K562 (cell line): ENCODE measurements around the gene TMEM87B. TPM values are rescaled to one million over a fixed set of nuclear protein-coding genes. Genes with fewer than 3 reads are reported as not detected.
A peak's percentile ranks its signal among the peaks of the same experiment; 100 is the strongest.

Experiments
- ATF7 ChIP-seq: fragments of 450-650 bp; IDR thresholded peaks from 2 replicates; pipeline ENCODE4 v1.7.1; 2014; ENCODE audit warnings: mild to moderate bottlenecking, moderate library complexity
- FOXA1 ChIP-seq: fragments of 450-650 bp; IDR thresholded peaks from 2 replicates; pipeline ENCODE4 v1.6.1; 2016; ENCODE audit warnings: mild to moderate bottlenecking, borderline replicate concordance
- FOXA3 ChIP-seq, 2 experiments: fragments of 450-650 bp in 1 of 2; sonication (generic) in 1 of 2; formaldehyde crosslinking; IDR thresholded peaks in 1 of 2; conservative IDR thresholded peaks in 1 of 2; 2 replicates each; pipeline versions ENCODE4 v1.4.0 to v1.8.0; 2020 to 2022; ENCODE audit warnings: mild to moderate bottlenecking in 2 of 2, missing genetic modification reagents in 1 of 2
- FOXP1 ChIP-seq: sonication (generic); formaldehyde crosslinking; IDR thresholded peaks from 2 replicates; pipeline ENCODE4 v1.8.0; 2022; ENCODE audit warnings: mild to moderate bottlenecking, missing genetic modification reagents
- HCFC1 ChIP-seq: IDR thresholded peaks from 2 replicates; pipeline ENCODE4 v1.6.1; 2012; ENCODE audit warnings: low read depth, low read length, improper control_type of control experiment
- HIVEP1 ChIP-seq: fragments of 250-450 bp; sonication (Bioruptor Pico); IDR thresholded peaks from 2 replicates; pipeline ENCODE4 v1.4.0; 2020; ENCODE audit warnings: mild to moderate bottlenecking
- HLTF ChIP-seq: fragments of 450-650 bp; IDR thresholded peaks from 2 replicates; pipeline ENCODE4 v1.6.1; 2016
- KLF1 ChIP-seq: fragments of 450-650 bp; IDR thresholded peaks from 2 replicates; pipeline ENCODE4 v1.6.1; 2016; ENCODE audit warnings: missing genetic modification characterization, missing compliant biosample characterization
- NFE2 ChIP-seq: IDR thresholded peaks from 2 replicates; pipeline ENCODE4 v1.6.1; 2014; ENCODE audit warnings: antibody characterized with exemption, low read depth
- PRMT5 ChIP-seq: sonication (generic); formaldehyde crosslinking; IDR thresholded peaks from 2 replicates; pipeline ENCODE4 v1.5.0; 2020; ENCODE audit warnings: missing genetic modification reagents
- PTRF ChIP-seq: fragments of 450-650 bp; IDR thresholded peaks from 2 replicates; pipeline ENCODE4 v1.6.1; 2016; ENCODE audit warnings: mild to moderate bottlenecking, missing genetic modification characterization, missing compliant biosample characterization
- RBFOX2 ChIP-seq: fragments of 200-400 bp; formaldehyde crosslinking; IDR thresholded peaks from 2 replicates; pipeline ENCODE4 v1.6.1; 2017; ENCODE audit warnings: low read depth, mild to moderate bottlenecking, low read length, moderate library complexity
- TAF15 ChIP-seq: fragments of 200-400 bp; formaldehyde crosslinking; IDR thresholded peaks from 2 replicates; pipeline ENCODE4 v1.6.1; 2017; ENCODE audit warnings: mild to moderate bottlenecking, low read depth, low read length, moderate library complexity
- TEAD4 ChIP-seq, 2 experiments: sonication (generic) in 1 of 2; formaldehyde crosslinking in 1 of 2; IDR thresholded peaks; 2 replicates each; pipeline versions ENCODE4 v1.6.1 to v1.8.0; 2012 to 2022; ENCODE audit warnings: borderline replicate concordance in 1 of 2, inconsistent platforms in 1 of 2, low read length in 1 of 2, mild to moderate bottlenecking in 1 of 2, missing genetic modification reagents in 1 of 2
- YBX1 ChIP-seq: fragments of 450-650 bp; IDR thresholded peaks from 2 replicates; pipeline ENCODE4 v1.7.1; 2016; ENCODE audit warnings: mild to moderate bottlenecking
- ZBTB17 ChIP-seq: fragments of 450-650 bp; formaldehyde crosslinking; IDR thresholded peaks from 2 replicates; pipeline ENCODE4 v1.4.0; 2020; ENCODE audit warnings: mild to moderate bottlenecking
- ZNF589 ChIP-seq: fragments of 200-800 bp; sonication (Bioruptor generic); IDR thresholded peaks from 2 replicates; pipeline ENCODE4 v1.6.1; 2016; ENCODE audit warnings: low read depth, missing genetic modification characterization, missing compliant biosample characterization
- polyA plus RNA-seq, 8 experiments: library from polyadenylated mRNA; depleted of rRNA in 4 of 8; stranded (reverse) in 5 of 8; unstranded in 3 of 8; fragments of >200 nt; fragmentation: Nextera tagmentation in 2 of 8; fragmentation: Illumina TruSeq in 1 of 8; extraction: Ambion mirVana in 2 of 8; extraction: Trizol in 1 of 8; gene quantifications; 2 replicates each; pipeline versions ENCODE4 v1.2.1 to v1.2.3, GENCODE V29; 2011 to 2014; ENCODE audit warnings: inconsistent platforms in 1 of 8, missing spikeins in 1 of 8
- total RNA-seq, 7 experiments: library from RNA; depleted of rRNA in 6 of 7; stranded (reverse); fragments of >200 nt in 6 of 7; fragmentation: Illumina TruSeq in 2 of 7; extraction: Trizol in 2 of 7; gene quantifications; 2 replicates each; pipeline versions ENCODE4 v1.2.1 to v1.2.3, GENCODE V29; 2011 to 2021; ENCODE audit warnings: low replicate concordance in 1 of 7
- TF ChIP-seq, protein P1 (sequence below): fragments of 250-450 bp; sonication (Bioruptor Pico); IDR thresholded peaks from 2 replicates; pipeline ENCODE4 v1.4.0; 2020; ENCODE audit warnings: borderline replicate concordance
- TF ChIP-seq, protein P2 (sequence below), 2 experiments: IDR thresholded peaks; 2 replicates each; pipeline ENCODE4 v1.6.1; 2011; ENCODE audit warnings: borderline replicate concordance in 1 of 2, control low read depth in 1 of 2, low read depth in 1 of 2, low read length in 1 of 2, mild to moderate bottlenecking in 1 of 2, mixed read lengths in 1 of 2, moderate library complexity in 1 of 2; ENCODE audit not compliant: insufficient read depth in 1 of 2, insufficient read length in 1 of 2, poor library complexity in 1 of 2, severe bottlenecking in 1 of 2; ENCODE audit errors: extremely low read depth in 1 of 2
- TF ChIP-seq, protein P3 (sequence below): sonication (generic); formaldehyde crosslinking; IDR thresholded peaks from 2 replicates; pipeline ENCODE4 v1.8.0; 2022; ENCODE audit warnings: mild to moderate bottlenecking, low read depth, missing genetic modification reagents
- TF ChIP-seq, protein P4 (sequence below), 2 experiments: fragments of 450-650 bp; conservative IDR thresholded peaks; 2 replicates each; pipeline ENCODE4 v1.6.1; 2017; ENCODE audit warnings: mild to moderate bottlenecking in 2 of 2, moderate library complexity in 2 of 2

Gene TMEM87B
- total and polyA plus RNA-seq, 9 of the 15 experiments (the other 6 are each of a cell fraction or from before 2014, with no cell fraction given): 3.7 to 17.1 (median 11.0) TPM

DNA sequence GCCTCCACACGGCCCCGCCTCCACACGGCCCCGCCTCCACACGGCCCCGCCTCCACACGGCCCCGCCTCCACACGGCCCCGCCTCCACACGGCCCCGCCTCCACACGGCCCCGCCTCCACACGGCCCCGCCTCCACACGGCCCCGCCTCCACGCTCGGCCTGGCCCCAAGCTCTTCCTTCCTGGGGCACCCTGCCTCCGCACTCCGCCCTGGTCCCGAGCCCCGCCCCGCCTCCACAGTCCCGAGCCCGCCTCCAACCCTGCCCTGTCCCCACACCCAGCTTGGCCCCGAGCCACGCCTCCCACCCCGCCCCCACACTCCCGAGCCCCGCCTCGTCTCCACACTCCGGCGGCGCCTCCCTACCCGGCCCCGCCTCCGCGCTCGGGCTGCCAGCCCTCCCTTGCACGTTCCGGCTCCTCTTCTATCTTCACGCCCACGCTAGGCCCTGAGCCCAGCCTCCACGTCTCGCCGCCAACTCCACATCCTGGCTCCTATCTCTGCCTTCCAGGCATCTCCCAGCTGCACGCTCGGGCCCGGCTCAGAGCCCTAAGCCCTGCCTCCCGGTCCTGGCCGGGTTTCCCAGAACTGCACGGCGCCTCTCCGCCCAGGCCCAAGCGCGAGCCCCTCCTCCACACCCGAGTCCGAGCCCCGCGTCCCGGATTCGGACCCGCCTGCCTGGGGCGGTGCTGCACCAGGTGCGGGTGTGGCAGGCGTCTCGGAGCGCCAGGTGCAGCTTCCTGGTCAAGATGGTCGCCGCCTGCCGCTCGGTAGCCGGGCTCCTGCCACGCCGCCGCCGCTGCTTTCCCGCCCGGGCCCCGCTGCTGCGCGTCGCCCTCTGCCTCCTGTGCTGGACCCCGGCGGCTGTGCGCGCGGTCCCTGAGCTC lies at the start of gene TMEM87B (continued):
- TF ChIP-seq, protein P1, sequence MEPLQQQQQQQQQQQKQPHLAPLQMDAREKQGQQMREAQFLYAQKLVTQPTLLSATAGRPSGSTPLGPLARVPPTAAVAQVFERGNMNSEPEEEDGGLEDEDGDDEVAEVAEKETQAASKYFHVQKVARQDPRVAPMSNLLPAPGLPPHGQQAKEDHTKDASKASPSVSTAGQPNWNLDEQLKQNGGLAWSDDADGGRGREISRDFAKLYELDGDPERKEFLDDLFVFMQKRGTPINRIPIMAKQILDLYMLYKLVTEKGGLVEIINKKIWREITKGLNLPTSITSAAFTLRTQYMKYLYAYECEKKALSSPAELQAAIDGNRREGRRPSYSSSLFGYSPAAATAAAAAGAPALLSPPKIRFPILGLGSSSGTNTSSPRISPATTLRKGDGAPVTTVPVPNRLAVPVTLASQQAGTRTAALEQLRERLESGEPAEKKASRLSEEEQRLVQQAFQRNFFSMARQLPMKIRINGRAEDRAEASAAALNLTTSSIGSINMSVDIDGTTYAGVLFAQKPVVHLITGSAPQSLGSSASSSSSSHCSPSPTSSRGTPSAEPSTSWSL: no peak
- TF ChIP-seq TEAD4 (IDR thresholded peaks at IDR 0.05; ENCODE audit: low read length) (peak; percentile 89), TEAD4 (CRISPR knock-in tag; IDR thresholded peaks at IDR 0.05; ENCODE audit: borderline replicate concordance) (peak; percentile 51; the same call in 1 of the 2 replicates), PTRF (tag) (no peak), ATF7 (0 out of 2 replicates have a peak, but pooled peaks have one; percentile 39), HLTF (peak; percentile 36; the same call in 1 of the 2 replicates), PRMT5 (no peak), FOXP1 (CRISPR knock-in tag) (peak; percentile 91), KLF1 (tag) (peak; percentile 57; the same call in 1 of the 2 replicates), YBX1 (no peak), ZBTB17 (peak; percentile 88), TAF15 (no peak), HIVEP1 (CRISPR knock-in tag) (no peak), HCFC1 (peak; percentile 27; the same call in 1 of the 2 replicates), FOXA1 (no peak), FOXA3 (CRISPR knock-in tag; conservative IDR thresholded peaks at IDR 0.05 in 1 of 2, IDR thresholded peaks at IDR 0.05 in 1 of 2) (peak in 1 of 2 experiments; percentile 68; a peak in 1 of 4 replicates), NFE2 (no peak), RBFOX2 (peak; percentile 96), ZNF589 (CRISPR knock-in tag) (peak; percentile 84)
- TF ChIP-seq, protein P2, sequence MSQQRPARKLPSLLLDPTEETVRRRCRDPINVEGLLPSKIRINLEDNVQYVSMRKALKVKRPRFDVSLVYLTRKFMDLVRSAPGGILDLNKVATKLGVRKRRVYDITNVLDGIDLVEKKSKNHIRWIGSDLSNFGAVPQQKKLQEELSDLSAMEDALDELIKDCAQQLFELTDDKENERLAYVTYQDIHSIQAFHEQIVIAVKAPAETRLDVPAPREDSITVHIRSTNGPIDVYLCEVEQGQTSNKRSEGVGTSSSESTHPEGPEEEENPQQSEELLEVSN (IDR thresholded peaks at IDR 0.05; ENCODE audit: borderline replicate concordance in 1 of 2, extremely low read depth in 1 of 2, insufficient read depth in 1 of 2, insufficient read length in 1 of 2, low read depth in 1 of 2, low read length in 1 of 2, poor library complexity in 1 of 2, severe bottlenecking in 1 of 2): peak; percentile 84 to 96
- TF ChIP-seq, protein P3, sequence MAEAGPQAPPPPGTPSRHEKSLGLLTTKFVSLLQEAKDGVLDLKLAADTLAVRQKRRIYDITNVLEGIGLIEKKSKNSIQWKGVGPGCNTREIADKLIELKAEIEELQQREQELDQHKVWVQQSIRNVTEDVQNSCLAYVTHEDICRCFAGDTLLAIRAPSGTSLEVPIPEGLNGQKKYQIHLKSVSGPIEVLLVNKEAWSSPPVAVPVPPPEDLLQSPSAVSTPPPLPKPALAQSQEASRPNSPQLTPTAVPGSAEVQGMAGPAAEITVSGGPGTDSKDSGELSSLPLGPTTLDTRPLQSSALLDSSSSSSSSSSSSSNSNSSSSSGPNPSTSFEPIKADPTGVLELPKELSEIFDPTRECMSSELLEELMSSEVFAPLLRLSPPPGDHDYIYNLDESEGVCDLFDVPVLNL (CRISPR knock-in tag): no peak
- TF ChIP-seq, protein P4, sequence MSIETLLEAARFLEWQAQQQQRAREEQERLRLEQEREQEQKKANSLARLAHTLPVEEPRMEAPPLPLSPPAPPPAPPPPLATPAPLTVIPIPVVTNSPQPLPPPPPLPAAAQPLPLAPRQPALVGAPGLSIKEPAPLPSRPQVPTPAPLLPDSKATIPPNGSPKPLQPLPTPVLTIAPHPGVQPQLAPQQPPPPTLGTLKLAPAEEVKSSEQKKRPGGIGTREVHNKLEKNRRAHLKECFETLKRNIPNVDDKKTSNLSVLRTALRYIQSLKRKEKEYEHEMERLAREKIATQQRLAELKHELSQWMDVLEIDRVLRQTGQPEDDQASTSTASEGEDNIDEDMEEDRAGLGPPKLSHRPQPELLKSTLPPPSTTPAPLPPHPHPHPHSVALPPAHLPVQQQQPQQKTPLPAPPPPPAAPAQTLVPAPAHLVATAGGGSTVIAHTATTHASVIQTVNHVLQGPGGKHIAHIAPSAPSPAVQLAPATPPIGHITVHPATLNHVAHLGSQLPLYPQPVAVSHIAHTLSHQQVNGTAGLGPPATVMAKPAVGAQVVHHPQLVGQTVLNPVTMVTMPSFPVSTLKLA (conservative IDR thresholded peaks at IDR 0.05): peak; percentile 68 to 92
